Prostate gland (tissue), 2 donors: Measurements from ENCODE around the gene RAB14.

ENCODE experiments used
- CTCF ChIP-seq, 4 experiments: fragments of 200-600 bp in 2 of 4; fragments of 450-650 bp in 2 of 4; sonication (generic) in 2 of 4; IDR thresholded peaks; 1 replicate in 3 of 4; 2 replicates in 1 of 4; pipeline ENCODE4 v1.5.1; 2016 to 2019; ENCODE audit warnings: antibody characterized with exemption in 4 of 4, mild to moderate bottlenecking in 2 of 4, moderate library complexity in 2 of 4
- POLR2A ChIP-seq: fragments of 450-650 bp; IDR thresholded peaks from one replicate; pipeline ENCODE4 v1.6.1; 2016; ENCODE audit warnings: antibody characterized with exemption, mild to moderate bottlenecking
- POLR2AphosphoS5 ChIP-seq: sonication (generic); formaldehyde crosslinking; IDR thresholded peaks from one replicate; pipeline ENCODE4 v1.6.1; 2017; ENCODE audit warnings: antibody characterized with exemption

GRCh38 chr9:121169094-121169601 is 32.5 kb downstream of the RAB14 start:
- TF ChIP-seq CTCF (IDR thresholded peaks at IDR 0.05) (peak in 2 of 4 experiments; percentile 5 to 25), POLR2AphosphoS5 (no peak), POLR2A (no peak)
